Liver (tissue), 3 donors: ENCODE data around the gene PRIMA1.

Experiments
- ATF3 ChIP-seq: IDR thresholded peaks from 2 replicates; pipeline ENCODE4 v1.6.1; 2016; ENCODE audit warnings: antibody characterized with exemption
- HNF4G ChIP-seq: IDR thresholded peaks from 2 replicates; pipeline ENCODE4 v1.6.1; 2016; ENCODE audit warnings: antibody characterized with exemption
- RAD21 ChIP-seq, 2 donors: IDR thresholded peaks; 2 replicates each; pipeline ENCODE4 v1.6.1; 2016; ENCODE audit warnings: antibody characterized with exemption in 2 of 2, mild to moderate bottlenecking in 2 of 2
- REST ChIP-seq: IDR thresholded peaks from 2 replicates; pipeline ENCODE4 v1.6.1; 2016; ENCODE audit warnings: antibody characterized with exemption, mild to moderate bottlenecking
- TAF1 ChIP-seq: conservative IDR thresholded peaks from 2 replicates; pipeline ENCODE4 v1.6.1; 2016; ENCODE audit warnings: antibody characterized with exemption, mild to moderate bottlenecking
- YY1 ChIP-seq: IDR thresholded peaks from 2 replicates; pipeline ENCODE4 v1.6.1; 2016; ENCODE audit warnings: antibody characterized with exemption, mild to moderate bottlenecking
- ZBTB33 ChIP-seq: IDR thresholded peaks from 2 replicates; pipeline ENCODE4 v1.6.1; 2016; ENCODE audit warnings: antibody characterized with exemption
- TF ChIP-seq, protein P1 (sequence below): fragments of 150-350 bp; IDR thresholded peaks from 2 replicates; pipeline ENCODE4 v1.5.1; 2017; ENCODE audit warnings: improper control_type of control experiment, low read depth, low read length; ENCODE audit not compliant: missing input control
- donor health status: healthy.
- donor health status: healthy.

DNA sequence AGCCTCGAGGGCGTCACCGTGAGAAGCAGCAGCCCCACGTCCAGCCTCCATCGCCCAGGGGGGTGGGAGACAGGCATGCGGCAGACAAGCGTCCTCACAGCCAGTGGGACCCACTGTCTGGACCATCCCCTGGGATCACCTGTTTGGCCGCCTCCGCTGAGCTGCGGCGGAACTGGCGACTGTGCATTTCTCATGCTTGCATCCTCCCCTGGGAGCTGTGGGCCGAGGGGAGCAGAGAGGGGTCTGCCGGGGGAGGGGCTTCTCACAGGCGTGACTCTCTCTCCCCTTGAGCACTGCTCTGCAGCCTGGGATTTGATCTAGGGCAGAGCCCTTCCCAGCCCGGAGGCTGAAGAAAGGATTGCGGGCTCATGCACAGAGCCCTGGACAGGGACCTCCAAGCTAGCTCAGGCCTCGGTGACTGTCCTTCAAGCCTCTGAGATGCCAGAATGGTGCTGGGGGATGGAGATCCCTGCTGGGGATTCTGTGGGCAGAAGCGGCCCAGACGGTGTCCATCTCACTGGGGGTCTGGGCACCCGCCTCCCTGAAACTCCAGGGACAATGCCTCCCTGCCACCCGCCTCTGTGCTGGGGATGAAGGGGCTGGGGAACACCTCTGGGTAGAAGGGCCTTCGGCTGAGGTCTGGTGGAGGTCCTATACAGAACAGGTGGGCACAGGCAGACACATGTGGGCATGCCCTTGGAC, 61.1 kb downstream of the PRIMA1 start:
- TF ChIP-seq, protein P1, sequence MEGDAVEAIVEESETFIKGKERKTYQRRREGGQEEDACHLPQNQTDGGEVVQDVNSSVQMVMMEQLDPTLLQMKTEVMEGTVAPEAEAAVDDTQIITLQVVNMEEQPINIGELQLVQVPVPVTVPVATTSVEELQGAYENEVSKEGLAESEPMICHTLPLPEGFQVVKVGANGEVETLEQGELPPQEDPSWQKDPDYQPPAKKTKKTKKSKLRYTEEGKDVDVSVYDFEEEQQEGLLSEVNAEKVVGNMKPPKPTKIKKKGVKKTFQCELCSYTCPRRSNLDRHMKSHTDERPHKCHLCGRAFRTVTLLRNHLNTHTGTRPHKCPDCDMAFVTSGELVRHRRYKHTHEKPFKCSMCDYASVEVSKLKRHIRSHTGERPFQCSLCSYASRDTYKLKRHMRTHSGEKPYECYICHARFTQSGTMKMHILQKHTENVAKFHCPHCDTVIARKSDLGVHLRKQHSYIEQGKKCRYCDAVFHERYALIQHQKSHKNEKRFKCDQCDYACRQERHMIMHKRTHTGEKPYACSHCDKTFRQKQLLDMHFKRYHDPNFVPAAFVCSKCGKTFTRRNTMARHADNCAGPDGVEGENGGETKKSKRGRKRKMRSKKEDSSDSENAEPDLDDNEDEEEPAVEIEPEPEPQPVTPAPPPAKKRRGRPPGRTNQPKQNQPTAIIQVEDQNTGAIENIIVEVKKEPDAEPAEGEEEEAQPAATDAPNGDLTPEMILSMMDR: no peak
- TF ChIP-seq HNF4G: no peak
- no peak for TF ChIP-seq TAF1
- TF ChIP-seq RAD21 (IDR thresholded peaks at IDR 0.05): no peak
- TF ChIP-seq YY1: no peak
- TF ChIP-seq ZBTB33: no peak
- no peak for TF ChIP-seq REST
- TF ChIP-seq ATF3: no peak
